DOHH2 (cell line): ENCODE results near the gene LRRC23.

ENCODE experiments used
- CTCF ChIP-seq: fragments of 200-600 bp; sonication (generic); IDR thresholded peaks from one replicate; pipeline ENCODE4 v1.5.1; 2014; ENCODE audit warnings: antibody characterized with exemption, mild to moderate bottlenecking, low read depth, low read length; ENCODE audit not compliant: poor library complexity, severe bottlenecking
- EZH2phosphoT487 ChIP-seq: fragments of 200-600 bp; sonication (generic); IDR thresholded peaks from 2 replicates; pipeline ENCODE4 v1.6.1; 2017; ENCODE audit warnings: borderline replicate concordance, mild to moderate bottlenecking, antibody characterized with exemption, low read length, moderate library complexity, mixed read lengths

GRCh38 chr12:6937481-6938352, 33.1 kb downstream of the LRRC23 start:
- no peak for TF ChIP-seq EZH2phosphoT487
- peak; percentile 95 for TF ChIP-seq CTCF
